Measurements from ENCODE around the gene PKN3.

PKN3 gene

GRCh38 chr9:128702445-128702948 lies at the start of gene PKN3:
PKN3 (plus strand) TSS chr9:128702503; CDS start chr9:128702916, 413 bp downstream.
- H3K4me3 ChIP-seq (ENCODE audit: low read depth, low read length) = peak within 1 kb of the TSS; percentile 70
- TF ChIP-seq CTCF (IDR thresholded peaks at IDR 0.05; ENCODE audit: insufficient read depth, low read length, missing control alignments) = peak; percentile 96
- ChIA-PET CTCF (interaction anchor here (0.6 to 3.6 kb wide), 21 partner anchors 8 to 340 kb away, joined by 3 to 68 read pairs (median 5); partner anchors contain the start of genes ENDOG and SET), POLR2A (interaction anchor here (0.5 kb wide), 1 partner anchor 23 kb away, joined by 4 read pairs; no protein-coding TSS in a partner anchor)
- no peak for DNase-seq (ENCODE audit: low read depth, low spot score)

GRCh38 chr9:128653908-128654307 lies 48.4 kb upstream of the PKN3 start:
- no peak for DNase-seq (ENCODE audit: low read depth, low spot score)
- ChIA-PET CTCF (interaction anchor here (0.7 to 1.6 kb wide), 5 partner anchors 16 to 276 kb away, joined by 3 read pairs; partner anchors contain the start of gene ENDOG), POLR2A (no interaction called here)
- no peak for TF ChIP-seq CTCF (IDR thresholded peaks at IDR 0.05; ENCODE audit: insufficient read depth, low read length, missing control alignments)
- no peak overlapping the region for H3K4me3 ChIP-seq (ENCODE audit: low read depth, low read length)

- no peak for TF ChIP-seq CTCF (IDR thresholded peaks at IDR 0.05; ENCODE audit: insufficient read depth, low read length, missing control alignments)
- DNase-seq (ENCODE audit: low read depth, low spot score) = no peak
- ChIA-PET CTCF (interaction anchor here (1.0 to 1.6 kb wide), 3 partner anchors 50 to 276 kb away, joined by 3 read pairs; partner anchors contain the start of gene ENDOG), POLR2A (no interaction called here)
- H3K4me3 ChIP-seq (ENCODE audit: low read depth, low read length) = no peak overlapping the region
These were observed 47.8 kb upstream of the PKN3 start for GRCh38 chr9:128654481-128654880.

GRCh38 chr9:128656416-128657343 lies 45.6 kb upstream of the PKN3 start, which contains the start of gene DYNC2I2:
DYNC2I2 (minus strand) TSS chr9:128656847; CDS start chr9:128656726, 121 bp downstream.
- H3K4me3 ChIP-seq (ENCODE audit: low read depth, low read length) = peak within 1 kb of the TSS; percentile 70
- ChIA-PET POLR2A (interaction anchor here (0.5 to 0.8 kb wide), 2 partner anchors 32 to 103 kb away, joined by 3 read pairs; partner anchors contain the start of gene SET), CTCF (interaction anchor here (0.9 to 2.0 kb wide), 3 partner anchors 21 to 162 kb away, joined by 4 read pairs; partner anchors contain the start of genes ENDOG and PKN3)
- peak; percentile 40 for DNase-seq (ENCODE audit: low read depth, low spot score)
- no peak for TF ChIP-seq CTCF (IDR thresholded peaks at IDR 0.05; ENCODE audit: insufficient read depth, low read length, missing control alignments)

GRCh38 chr9:128657344-128657704 lies 45.0 kb upstream of the PKN3 start:
- TF ChIP-seq CTCF (IDR thresholded peaks at IDR 0.05; ENCODE audit: insufficient read depth, low read length, missing control alignments) = no peak
- H3K4me3 ChIP-seq (ENCODE audit: low read depth, low read length) = no peak overlapping the region; the same call in 1 of the 2 replicates
- DNase-seq (ENCODE audit: low read depth, low spot score) = no peak
- ChIA-PET POLR2A (interaction anchor here (0.5 to 0.8 kb wide), 2 partner anchors 32 to 104 kb away, joined by 3 read pairs; partner anchors contain the start of gene SET), CTCF (interaction anchor here (0.9 to 2.0 kb wide), 3 partner anchors 21 to 161 kb away, joined by 4 read pairs; partner anchors contain the start of genes ENDOG and PKN3)
